WTC11 (cell line): ENCODE measurements around the gene LRRC8C.

Source experiments
- ATF1 ChIP-seq: sonication (generic); formaldehyde crosslinking; IDR thresholded peaks from 2 replicates; pipeline ENCODE4 v1.8.1; 2023; ENCODE audit warnings: mild to moderate bottlenecking, moderate library complexity, missing genetic modification reagents
- FOXP4 ChIP-seq: sonication (generic); formaldehyde crosslinking; IDR thresholded peaks from 2 replicates; pipeline ENCODE4 v1.8.0; 2022; ENCODE audit warnings: mild to moderate bottlenecking, missing genetic modification reagents
- IRF2 ChIP-seq: sonication (generic); formaldehyde crosslinking; IDR thresholded peaks from 2 replicates; pipeline ENCODE4 v1.8.0; 2022; ENCODE audit warnings: low read depth, missing genetic modification reagents, borderline replicate concordance
- NFE2L1 ChIP-seq: sonication (generic); formaldehyde crosslinking; IDR thresholded peaks from 2 replicates; pipeline ENCODE4 v1.8.1; 2023; ENCODE audit warnings: missing genetic modification reagents
- TCF7 ChIP-seq: sonication (generic); formaldehyde crosslinking; IDR thresholded peaks from 2 replicates; pipeline ENCODE4 v1.8.0; 2022; ENCODE audit warnings: mild to moderate bottlenecking, low read depth, missing genetic modification reagents, moderate library complexity
- TEAD4 ChIP-seq: sonication (generic); formaldehyde crosslinking; IDR thresholded peaks from 2 replicates; pipeline ENCODE4 v1.8.0; 2022; ENCODE audit warnings: mild to moderate bottlenecking, missing genetic modification reagents
- ZBTB43 ChIP-seq: sonication (generic); formaldehyde crosslinking; IDR thresholded peaks from 2 replicates; pipeline ENCODE4 v1.8.1; 2023; ENCODE audit warnings: mild to moderate bottlenecking, missing genetic modification reagents
- ZNF138 ChIP-seq: sonication (generic); formaldehyde crosslinking; conservative IDR thresholded peaks from 2 replicates; pipeline ENCODE4 v1.8.1; 2022; ENCODE audit warnings: mild to moderate bottlenecking, moderate library complexity, missing genetic modification reagents
- TF ChIP-seq, protein P1 (sequence below): fragments of 200-600 bp; IDR thresholded peaks from 2 replicates; pipeline ENCODE4 v1.8.0; 2022; ENCODE audit warnings: antibody characterized with exemption

GRCh38 chr1:89732643-89733222 is 99.8 kb downstream of the LRRC8C start:
- TF ChIP-seq ZNF138 (no peak), TCF7 (CRISPR knock-in tag) (no peak), IRF2 (CRISPR knock-in tag) (no peak), NFE2L1 (no peak), FOXP4 (CRISPR knock-in tag) (no peak), ATF1 (no peak), TEAD4 (no peak), ZBTB43 (CRISPR knock-in tag) (no peak)
- TF ChIP-seq, protein P1, sequence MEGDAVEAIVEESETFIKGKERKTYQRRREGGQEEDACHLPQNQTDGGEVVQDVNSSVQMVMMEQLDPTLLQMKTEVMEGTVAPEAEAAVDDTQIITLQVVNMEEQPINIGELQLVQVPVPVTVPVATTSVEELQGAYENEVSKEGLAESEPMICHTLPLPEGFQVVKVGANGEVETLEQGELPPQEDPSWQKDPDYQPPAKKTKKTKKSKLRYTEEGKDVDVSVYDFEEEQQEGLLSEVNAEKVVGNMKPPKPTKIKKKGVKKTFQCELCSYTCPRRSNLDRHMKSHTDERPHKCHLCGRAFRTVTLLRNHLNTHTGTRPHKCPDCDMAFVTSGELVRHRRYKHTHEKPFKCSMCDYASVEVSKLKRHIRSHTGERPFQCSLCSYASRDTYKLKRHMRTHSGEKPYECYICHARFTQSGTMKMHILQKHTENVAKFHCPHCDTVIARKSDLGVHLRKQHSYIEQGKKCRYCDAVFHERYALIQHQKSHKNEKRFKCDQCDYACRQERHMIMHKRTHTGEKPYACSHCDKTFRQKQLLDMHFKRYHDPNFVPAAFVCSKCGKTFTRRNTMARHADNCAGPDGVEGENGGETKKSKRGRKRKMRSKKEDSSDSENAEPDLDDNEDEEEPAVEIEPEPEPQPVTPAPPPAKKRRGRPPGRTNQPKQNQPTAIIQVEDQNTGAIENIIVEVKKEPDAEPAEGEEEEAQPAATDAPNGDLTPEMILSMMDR = no peak
